ENCODE data around the gene ARHGDIB. TPM values are rescaled to one million over a fixed set of nuclear protein-coding genes. Genes with fewer than 3 reads are reported as not detected.

ARHGDIB gene
- total RNA-seq, 2 experiments from 2014 or later: 569 to 737 TPM

- Histone ChIP-seq H3K4me2 (ENCODE audit: low read length) (peak overlapping the region; percentile 94), H3K9me2 (ENCODE audit: insufficient read depth, low read length) (no peaks in the 10 kb centered on the region), H3K9me3 (ENCODE audit: low read length) (no peaks in the 10 kb centered on the region), H3K4me3 (ENCODE audit: low read depth, low read length, poor library complexity, severe bottlenecking) (peak overlapping the region; percentile 72), H4K20me1 (ENCODE audit: insufficient read depth, low read length) (peaks cover 31% of the 10 kb centered on the region), H2AFZ (ENCODE audit: low read length) (no peak overlapping the region; the same call in 1 of the 2 replicates), H3K36me3 (ENCODE audit: insufficient read depth, low read length) (peaks cover 37% of the 10 kb centered on the region), H3K79me2 (ENCODE audit: insufficient read depth, low read depth, low read length) (peaks cover 56% of the 10 kb centered on the region), H3K27ac (ENCODE audit: low read depth, low read length, poor library complexity, severe bottlenecking) (peak overlapping the region; percentile 97), H3K4me1 (ENCODE audit: insufficient read depth, low read length, poor library complexity, severe bottlenecking) (peaks cover 53% of the 10 kb centered on the region)
- peak; percentile 42 for DNase-seq (ENCODE audit: low spot score)
- intact Hi-C loops (cut with micrococcal nuclease; ENCODE audit: unreplicated experiment): loop anchor here (2.0 to 10.0 kb wide), 4 partner anchors 34 to 804 kb away; a partner anchor contains a TSS
- TF ChIP-seq EZH2phosphoT487 (IDR thresholded peaks at IDR 0.05; ENCODE audit: borderline replicate concordance, low read depth, low read length) (no peak), CTCF (conservative IDR thresholded peaks at IDR 0.05; ENCODE audit: low read length) (no peak)
- CTCF ChIA-PET (ENCODE audit: unreplicated experiment): no interaction called here
- BruUV-seq (replicated peaks): no TSS peak
- POLR2A ChIA-PET: interaction anchor here (0.6 to 5.0 kb wide), 9 partner anchors 9 to 189 kb away, joined by 3 to 36 read pairs (median 4); partner anchors contain the start of gene PDE6H
Observed at GRCh38 chr12:14960548-14961465, 594 bp downstream of the ARHGDIB start.

GRCh38 chr12:14959916-14960496 lies 1.4 kb downstream of the ARHGDIB start:
- Histone ChIP-seq H3K9me2 (ENCODE audit: insufficient read depth, low read length) (no peaks in the 10 kb centered on the region), H4K20me1 (ENCODE audit: insufficient read depth, low read length) (peaks cover 31% of the 10 kb centered on the region), H3K27ac (ENCODE audit: low read depth, low read length, poor library complexity, severe bottlenecking) (peak overlapping the region; percentile 97), H3K79me2 (ENCODE audit: insufficient read depth, low read depth, low read length) (peaks cover 64% of the 10 kb centered on the region), H3K4me1 (ENCODE audit: insufficient read depth, low read length, poor library complexity, severe bottlenecking) (peaks cover 61% of the 10 kb centered on the region), H3K4me2 (ENCODE audit: low read length) (peak overlapping the region; percentile 94), H2AFZ (ENCODE audit: low read length) (no peak overlapping the region), H3K4me3 (ENCODE audit: low read depth, low read length, poor library complexity, severe bottlenecking) (peak overlapping the region; percentile 72), H3K9me3 (ENCODE audit: low read length) (no peaks in the 10 kb centered on the region), H3K36me3 (ENCODE audit: insufficient read depth, low read length) (peaks cover 43% of the 10 kb centered on the region)
- ChIA-PET CTCF (ENCODE audit: unreplicated experiment) (no interaction called here), POLR2A (interaction anchor here (1.1 to 5.0 kb wide), 4 partner anchors 8 to 345 kb away, joined by 3 to 36 read pairs (median 5); a partner anchor contains a TSS)
- no TSS peak for BruUV-seq (replicated peaks)
- TF ChIP-seq EZH2phosphoT487 (IDR thresholded peaks at IDR 0.05; ENCODE audit: borderline replicate concordance, low read depth, low read length): no peak
- TF ChIP-seq CTCF (conservative IDR thresholded peaks at IDR 0.05; ENCODE audit: low read length): no peak
- intact Hi-C loops (cut with micrococcal nuclease; ENCODE audit: unreplicated experiment): loop anchor here (2.0 to 10.0 kb wide), 8 partner anchors 35 to 925 kb away; partner anchors contain the start of gene STRAP
- no peak for DNase-seq (ENCODE audit: low spot score)

Data from OCI-LY7 (cell line).